Measurements from ENCODE around the gene CHM. TPM values are rescaled to one million over a fixed set of nuclear protein-coding genes. Genes with fewer than 3 reads are reported as not detected.

Gene CHM
- total and polyA plus RNA-seq, 10 of the 15 experiments (the other 5 are each of a cell fraction or from before 2014, with no cell fraction given) = 4.8 to 19.0 (median 8.0) TPM

GRCh38 chrX:85994228-85994627, 53.1 kb downstream of the CHM start (continued):
- TF ChIP-seq, protein P1, sequence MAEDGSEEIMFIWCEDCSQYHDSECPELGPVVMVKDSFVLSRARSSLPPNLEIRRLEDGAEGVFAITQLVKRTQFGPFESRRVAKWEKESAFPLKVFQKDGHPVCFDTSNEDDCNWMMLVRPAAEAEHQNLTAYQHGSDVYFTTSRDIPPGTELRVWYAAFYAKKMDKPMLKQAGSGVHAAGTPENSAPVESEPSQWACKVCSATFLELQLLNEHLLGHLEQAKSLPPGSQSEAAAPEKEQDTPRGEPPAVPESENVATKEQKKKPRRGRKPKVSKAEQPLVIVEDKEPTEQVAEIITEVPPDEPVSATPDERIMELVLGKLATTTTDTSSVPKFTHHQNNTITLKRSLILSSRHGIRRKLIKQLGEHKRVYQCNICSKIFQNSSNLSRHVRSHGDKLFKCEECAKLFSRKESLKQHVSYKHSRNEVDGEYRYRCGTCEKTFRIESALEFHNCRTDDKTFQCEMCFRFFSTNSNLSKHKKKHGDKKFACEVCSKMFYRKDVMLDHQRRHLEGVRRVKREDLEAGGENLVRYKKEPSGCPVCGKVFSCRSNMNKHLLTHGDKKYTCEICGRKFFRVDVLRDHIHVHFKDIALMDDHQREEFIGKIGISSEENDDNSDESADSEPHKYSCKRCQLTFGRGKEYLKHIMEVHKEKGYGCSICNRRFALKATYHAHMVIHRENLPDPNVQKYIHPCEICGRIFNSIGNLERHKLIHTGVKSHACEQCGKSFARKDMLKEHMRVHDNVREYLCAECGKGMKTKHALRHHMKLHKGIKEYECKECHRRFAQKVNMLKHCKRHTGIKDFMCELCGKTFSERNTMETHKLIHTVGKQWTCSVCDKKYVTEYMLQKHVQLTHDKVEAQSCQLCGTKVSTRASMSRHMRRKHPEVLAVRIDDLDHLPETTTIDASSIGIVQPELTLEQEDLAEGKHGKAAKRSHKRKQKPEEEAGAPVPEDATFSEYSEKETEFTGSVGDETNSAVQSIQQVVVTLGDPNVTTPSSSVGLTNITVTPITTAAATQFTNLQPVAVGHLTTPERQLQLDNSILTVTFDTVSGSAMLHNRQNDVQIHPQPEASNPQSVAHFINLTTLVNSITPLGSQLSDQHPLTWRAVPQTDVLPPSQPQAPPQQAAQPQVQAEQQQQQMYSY (CRISPR knock-in tag; IDR thresholded peaks at IDR 0.05) = no peak
- TF ChIP-seq STAT1 (conservative IDR thresholded peaks at IDR 0.05) (no peak), ZBED1 (IDR thresholded peaks at IDR 0.05; ENCODE audit: borderline replicate concordance) (no peak), DPF2 (IDR thresholded peaks at IDR 0.05) (no peak), CEBPB (IDR thresholded peaks at IDR 0.05; ENCODE audit: borderline replicate concordance in 1 of 2, low read depth in 2 of 2, low read length in 2 of 2) (no peak), MEF2B (IDR thresholded peaks at IDR 0.05; ENCODE audit: partially characterized antibody, poor library complexity, severe bottlenecking) (no peak), FOXK2 (IDR thresholded peaks at IDR 0.05) (no peak), POU2F2 (IDR thresholded peaks at IDR 0.05; ENCODE audit: borderline replicate concordance, low read depth, low read length) (no peak), IRF4 (IDR thresholded peaks at IDR 0.05; ENCODE audit: low read depth, low read length) (no peak)

DNA sequence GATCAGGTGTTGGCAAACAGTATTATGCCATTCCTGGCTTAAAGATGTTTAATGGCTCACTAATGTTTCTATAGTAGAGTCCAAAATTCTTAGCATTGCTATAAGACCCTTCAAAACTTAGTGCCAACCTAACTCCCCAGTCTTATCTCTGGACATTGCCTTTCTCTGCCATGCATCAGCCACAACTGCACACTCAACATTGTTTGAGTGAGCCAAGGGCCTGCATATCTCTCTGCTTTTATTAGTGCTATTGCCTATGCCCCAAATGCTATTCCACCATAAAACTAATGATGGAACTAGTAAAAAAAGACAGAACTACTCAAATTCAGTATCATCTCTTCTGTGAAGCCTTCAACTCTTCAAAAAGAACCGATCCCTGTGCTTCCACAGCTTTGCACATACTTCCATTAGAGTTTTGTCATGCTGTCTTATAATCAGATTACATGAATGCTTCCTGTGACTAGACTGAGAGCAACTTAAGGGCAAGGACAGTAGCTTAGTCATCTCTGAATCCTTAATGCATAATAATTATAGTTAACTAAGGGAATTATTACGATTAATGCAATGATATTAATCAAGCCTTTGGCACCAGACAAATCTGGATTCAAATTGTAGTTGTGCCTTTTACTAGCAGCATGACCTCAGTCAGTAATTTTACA, 53.7 kb downstream of the CHM start:
- no peak for ATAC-seq
- ChIA-PET RAD21 (ENCODE audit: unreplicated experiment) (no interaction called here), SMC1A (ENCODE audit: uncharacterized antibody, unreplicated experiment) (no interaction called here), POLR2A (no interaction called here), CTCF (interaction anchor here (1.1 kb wide), 1 partner anchor 8 kb away, joined by 3 read pairs; no protein-coding TSS in a partner anchor)
- Histone ChIP-seq H3K79me2 (ENCODE audit: control insufficient read depth, insufficient read depth, low read length) (no peaks in the 10 kb centered on the region), H3K9me3 (replicated peaks; ENCODE audit: control insufficient read depth, insufficient read depth, low read length) (no peaks in the 10 kb centered on the region; the same call in 2 of the 3 replicates), H3K4me3 (no peak overlapping the region), H3K9ac (ENCODE audit: control insufficient read depth, insufficient read depth, low read length) (no peak overlapping the region), H3K27ac (ENCODE audit: control insufficient read depth, insufficient read depth) (no peak overlapping the region), H2AFZ (ENCODE audit: control insufficient read depth, low read depth, low read length) (no peak overlapping the region), H4K20me1 (ENCODE audit: control insufficient read depth, insufficient read depth) (no peaks in the 10 kb centered on the region), H3K27me3 (replicated peaks in 1 of 2; ENCODE audit: control insufficient read depth in 2 of 2, insufficient read depth in 2 of 2, low read length in 1 of 2) (no peaks in the 10 kb centered on the region), H3K4me2 (ENCODE audit: control insufficient read depth, insufficient read depth) (no peak overlapping the region), H3K4me1 (ENCODE audit: control insufficient read depth, insufficient read depth, low read length) (no peaks in the 10 kb centered on the region), H3K36me3 (ENCODE audit: control insufficient read depth in 2 of 2, insufficient read depth in 2 of 2, low read length in 1 of 2) (no peaks in the 10 kb centered on the region)
- BruUV-seq (replicated peaks) = no TSS peak
- no peak for DNase-seq (ENCODE audit: low read depth, low spot score)
- 30% methylated on average over 2 of the region's 2 CpGs for WGBS (ENCODE audit: insufficient coverage, insufficient replicate concordance, low lambda C conversion rate, missing lambda C conversion rate)
- intact Hi-C loops (cut with micrococcal nuclease; ENCODE audit: unreplicated experiment) (no loop called here), in situ Hi-C loops (cut with MboI) (no loop called here)
- no peak for FAIRE-seq
- TF ChIP-seq YBX1 (IDR thresholded peaks at IDR 0.05) (no peak), IRF3 (IDR thresholded peaks at IDR 0.05) (no peak), CEBPB (IDR thresholded peaks at IDR 0.05; ENCODE audit: borderline replicate concordance in 1 of 2, low read depth in 2 of 2, low read length in 2 of 2) (no peak)
